HL-60 (cell line): ENCODE measurements around the gene TAGAP.

ENCODE experiments used
- DNase-seq, 2 experiments: peaks; one replicate each; pipeline ENCODE4 v3.0.0-alpha.2; 2010 to 2020; ENCODE audit warnings: low read depth in 1 of 2, low spot score in 1 of 2
- H3K27ac ChIP-seq: fragments of 250-450 bp; sonication (Bioruptor Pico); replicated peaks from 2 replicates; pipeline ENCODE4 v1.5.1; 2020; ENCODE audit warnings: mild to moderate bottlenecking, moderate library complexity
- H3K27me3 ChIP-seq: fragments of 250-450 bp; sonication (Bioruptor Pico); 2 replicates; pipeline ENCODE4 v1.5.1; 2021; ENCODE audit warnings: mild to moderate bottlenecking, moderate library complexity; ENCODE audit not compliant: insufficient read depth, poor library complexity, severe bottlenecking
- H3K4me3 ChIP-seq: replicated peaks from 2 replicates; pipeline ENCODE4 v1.5.1; 2011; ENCODE audit warnings: mild to moderate bottlenecking, control low read depth, low read length; ENCODE audit not compliant: insufficient read depth
- GABPA ChIP-seq: IDR thresholded peaks from 2 replicates; pipeline ENCODE4 v1.6.1; 2012; ENCODE audit warnings: low read depth
- POLR2AphosphoS5 ChIP-seq: IDR thresholded peaks from 2 replicates; pipeline ENCODE4 v1.6.1; 2012; ENCODE audit warnings: low read depth
- REST ChIP-seq: IDR thresholded peaks from 2 replicates; pipeline ENCODE4 v1.6.1; 2012; ENCODE audit warnings: low read depth; ENCODE audit not compliant: insufficient replicate concordance
- SPI1 ChIP-seq: IDR thresholded peaks from 2 replicates; pipeline ENCODE4 v1.6.1; 2012; ENCODE audit warnings: low read depth, mild to moderate bottlenecking, borderline replicate concordance
- TF ChIP-seq, protein P1 (sequence below): IDR thresholded peaks from one replicate; pipeline ENCODE4 v1.5.1; 2011; ENCODE audit warnings: low read length, control low read depth, inconsistent platforms; ENCODE audit not compliant: insufficient read depth

The TAGAP gene

DNA sequence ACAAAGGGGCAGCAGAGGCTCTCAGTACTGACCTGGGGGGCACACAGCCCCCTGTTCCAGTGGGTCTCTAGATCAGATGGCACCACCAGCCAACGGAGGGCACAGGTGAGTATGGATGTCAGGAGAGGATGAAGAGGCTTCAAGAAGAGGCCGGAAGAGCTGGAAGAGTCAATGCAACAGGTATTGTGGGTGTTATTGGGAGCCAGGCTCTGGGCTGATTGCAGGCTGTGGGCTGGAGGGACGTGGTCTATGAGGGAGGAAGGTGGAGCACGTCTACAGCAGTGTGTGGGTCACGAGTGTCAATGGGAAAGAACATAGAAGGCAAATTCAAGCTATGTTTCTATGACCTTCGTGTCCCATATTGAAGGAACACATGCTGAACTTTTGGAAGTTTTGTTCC lies 18.8 kb upstream of the TAGAP start:
- no peak overlapping the region for H3K4me3 ChIP-seq
- TF ChIP-seq, protein P1, sequence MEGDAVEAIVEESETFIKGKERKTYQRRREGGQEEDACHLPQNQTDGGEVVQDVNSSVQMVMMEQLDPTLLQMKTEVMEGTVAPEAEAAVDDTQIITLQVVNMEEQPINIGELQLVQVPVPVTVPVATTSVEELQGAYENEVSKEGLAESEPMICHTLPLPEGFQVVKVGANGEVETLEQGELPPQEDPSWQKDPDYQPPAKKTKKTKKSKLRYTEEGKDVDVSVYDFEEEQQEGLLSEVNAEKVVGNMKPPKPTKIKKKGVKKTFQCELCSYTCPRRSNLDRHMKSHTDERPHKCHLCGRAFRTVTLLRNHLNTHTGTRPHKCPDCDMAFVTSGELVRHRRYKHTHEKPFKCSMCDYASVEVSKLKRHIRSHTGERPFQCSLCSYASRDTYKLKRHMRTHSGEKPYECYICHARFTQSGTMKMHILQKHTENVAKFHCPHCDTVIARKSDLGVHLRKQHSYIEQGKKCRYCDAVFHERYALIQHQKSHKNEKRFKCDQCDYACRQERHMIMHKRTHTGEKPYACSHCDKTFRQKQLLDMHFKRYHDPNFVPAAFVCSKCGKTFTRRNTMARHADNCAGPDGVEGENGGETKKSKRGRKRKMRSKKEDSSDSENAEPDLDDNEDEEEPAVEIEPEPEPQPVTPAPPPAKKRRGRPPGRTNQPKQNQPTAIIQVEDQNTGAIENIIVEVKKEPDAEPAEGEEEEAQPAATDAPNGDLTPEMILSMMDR: no peak
- TF ChIP-seq POLR2AphosphoS5 (no peak), SPI1 (no peak), REST (no peak), GABPA (no peak)
- no peak for DNase-seq
- peak overlapping the region; percentile 82 for H3K27ac ChIP-seq
- no peaks in the 10 kb centered on the region for H3K27me3 ChIP-seq

- peak in 1 of 2 experiments; percentile 76 for DNase-seq
- H3K27ac ChIP-seq: peak overlapping the region; percentile 82
- 0 out of 2 replicates have a peak, but pooled peaks have one; percentile 10 for TF ChIP-seq POLR2AphosphoS5
- no peak for TF ChIP-seq SPI1
- H3K27me3 ChIP-seq: no peaks in the 10 kb centered on the region
- H3K4me3 ChIP-seq: no peak overlapping the region
Measured at GRCh38 chr6:159062976-159063375, 18.2 kb upstream of the TAGAP start.

DNA sequence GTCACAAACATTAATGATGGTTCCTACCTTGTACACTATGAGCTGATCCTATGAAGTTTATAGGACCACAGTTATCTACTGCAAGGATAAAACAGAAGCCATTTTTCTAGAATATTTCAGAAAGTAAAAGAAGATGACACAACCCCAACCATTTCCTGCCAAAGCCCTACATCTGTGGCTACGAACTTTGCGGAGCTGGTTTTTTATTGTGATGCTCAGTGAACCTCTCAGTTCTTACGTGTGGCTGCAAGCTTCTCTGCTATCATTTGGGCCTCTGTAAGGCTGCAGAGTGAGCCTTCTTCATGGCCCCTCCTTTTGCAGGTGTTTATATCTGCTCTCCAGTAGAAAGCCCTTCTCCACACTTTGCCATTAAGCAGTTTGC lies 17.8 kb upstream of the TAGAP start:
- peak overlapping the region; percentile 82 for H3K27ac ChIP-seq
- no peak overlapping the region for H3K4me3 ChIP-seq
- DNase-seq: peak in 1 of 2 experiments; percentile 78
- H3K27me3 ChIP-seq: no peaks in the 10 kb centered on the region
- TF ChIP-seq GABPA (0 out of 2 replicates have a peak, but pooled peaks have one; percentile 5), POLR2AphosphoS5 (0 out of 2 replicates have a peak, but pooled peaks have one; percentile 30), SPI1 (no peak), REST (no peak)
- TF ChIP-seq, protein P1: no peak

GRCh38 chr6:159061805-159062563 lies 17.2 kb upstream of the TAGAP start:
- no peaks in the 10 kb centered on the region for H3K27me3 ChIP-seq
- DNase-seq: peak in 1 of 2 experiments; percentile 83
- TF ChIP-seq POLR2AphosphoS5: 0 out of 2 replicates have a peak, but pooled peaks have one; percentile 7
- no peak for TF ChIP-seq REST
- TF ChIP-seq SPI1: peak; percentile 87
- TF ChIP-seq GABPA: no peak
- no peak overlapping the region for H3K4me3 ChIP-seq
- peak overlapping the region; percentile 82 for H3K27ac ChIP-seq
